NT2/D1 (cell line): ENCODE measurements around the gene TENM4.

Experiments
- YY1 ChIP-seq: IDR thresholded peaks from 2 replicates; pipeline ENCODE4 v1.6.1; 2011; ENCODE audit not compliant: insufficient read length, insufficient read depth
- ZNF274 ChIP-seq: IDR thresholded peaks from 2 replicates; pipeline ENCODE4 v1.6.1; 2011; ENCODE audit warnings: mild to moderate bottlenecking, low read depth, low read length

GRCh38 chr11:79226126-79226525, 214.7 kb downstream of the TENM4 start:
- no peak for TF ChIP-seq ZNF274
- no peak for TF ChIP-seq YY1
